Fibroblast of the aortic adventitia (primary cell): ENCODE data around the gene CFAP53. TPM values are rescaled to one million over a fixed set of nuclear protein-coding genes. Genes with fewer than 3 reads are reported as not detected.

ENCODE experiments used
- DNase-seq: peaks from one replicate; pipeline ENCODE4 v3.0.0-alpha.2; 2010; ENCODE audit warnings: low read depth
- H3K4me3 ChIP-seq: 2 replicates; pipeline ENCODE4 v1.5.1; 2011; ENCODE audit warnings: low read depth, mild to moderate bottlenecking, control low read depth, low read length, moderate library complexity
- total RNA-seq: library from RNA; depleted of rRNA; stranded (reverse); fragments of >200 nt; gene quantifications from 2 replicates; pipeline ENCODE4 v1.2.3, GENCODE V29; 2012; ENCODE audit warnings: low replicate concordance
- TF ChIP-seq, protein P1 (sequence below): IDR thresholded peaks from 2 replicates; pipeline ENCODE4 v1.5.1; 2011; ENCODE audit warnings: mild to moderate bottlenecking, low read length, control low read depth, inconsistent platforms; ENCODE audit not compliant: insufficient read depth

The CFAP53 gene
- total RNA-seq, 1 donor: 0.27 TPM

DNA sequence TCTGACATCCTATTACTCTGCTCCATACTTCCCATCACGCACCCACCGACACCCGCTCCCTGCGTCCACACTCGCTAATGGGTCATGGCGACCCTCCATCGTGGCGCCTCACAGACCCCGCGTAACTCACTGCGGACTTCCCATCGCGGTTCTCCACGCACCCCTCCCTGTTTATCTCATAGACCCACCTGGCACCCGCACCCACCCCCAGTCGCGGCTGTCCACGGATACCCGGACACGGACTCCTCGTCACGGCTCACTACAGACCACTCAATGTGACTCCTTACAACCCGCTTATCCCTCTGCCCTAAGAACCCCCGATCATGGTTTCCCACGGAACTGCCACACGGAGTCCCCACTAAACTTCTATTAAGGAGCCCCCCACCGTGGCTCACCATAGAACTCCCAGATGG lies 20.7 kb upstream of the CFAP53 start:
- peak overlapping the region; percentile 93 for H3K4me3 ChIP-seq
- no peak for DNase-seq
- TF ChIP-seq, protein P1, sequence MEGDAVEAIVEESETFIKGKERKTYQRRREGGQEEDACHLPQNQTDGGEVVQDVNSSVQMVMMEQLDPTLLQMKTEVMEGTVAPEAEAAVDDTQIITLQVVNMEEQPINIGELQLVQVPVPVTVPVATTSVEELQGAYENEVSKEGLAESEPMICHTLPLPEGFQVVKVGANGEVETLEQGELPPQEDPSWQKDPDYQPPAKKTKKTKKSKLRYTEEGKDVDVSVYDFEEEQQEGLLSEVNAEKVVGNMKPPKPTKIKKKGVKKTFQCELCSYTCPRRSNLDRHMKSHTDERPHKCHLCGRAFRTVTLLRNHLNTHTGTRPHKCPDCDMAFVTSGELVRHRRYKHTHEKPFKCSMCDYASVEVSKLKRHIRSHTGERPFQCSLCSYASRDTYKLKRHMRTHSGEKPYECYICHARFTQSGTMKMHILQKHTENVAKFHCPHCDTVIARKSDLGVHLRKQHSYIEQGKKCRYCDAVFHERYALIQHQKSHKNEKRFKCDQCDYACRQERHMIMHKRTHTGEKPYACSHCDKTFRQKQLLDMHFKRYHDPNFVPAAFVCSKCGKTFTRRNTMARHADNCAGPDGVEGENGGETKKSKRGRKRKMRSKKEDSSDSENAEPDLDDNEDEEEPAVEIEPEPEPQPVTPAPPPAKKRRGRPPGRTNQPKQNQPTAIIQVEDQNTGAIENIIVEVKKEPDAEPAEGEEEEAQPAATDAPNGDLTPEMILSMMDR: no peak

DNA sequence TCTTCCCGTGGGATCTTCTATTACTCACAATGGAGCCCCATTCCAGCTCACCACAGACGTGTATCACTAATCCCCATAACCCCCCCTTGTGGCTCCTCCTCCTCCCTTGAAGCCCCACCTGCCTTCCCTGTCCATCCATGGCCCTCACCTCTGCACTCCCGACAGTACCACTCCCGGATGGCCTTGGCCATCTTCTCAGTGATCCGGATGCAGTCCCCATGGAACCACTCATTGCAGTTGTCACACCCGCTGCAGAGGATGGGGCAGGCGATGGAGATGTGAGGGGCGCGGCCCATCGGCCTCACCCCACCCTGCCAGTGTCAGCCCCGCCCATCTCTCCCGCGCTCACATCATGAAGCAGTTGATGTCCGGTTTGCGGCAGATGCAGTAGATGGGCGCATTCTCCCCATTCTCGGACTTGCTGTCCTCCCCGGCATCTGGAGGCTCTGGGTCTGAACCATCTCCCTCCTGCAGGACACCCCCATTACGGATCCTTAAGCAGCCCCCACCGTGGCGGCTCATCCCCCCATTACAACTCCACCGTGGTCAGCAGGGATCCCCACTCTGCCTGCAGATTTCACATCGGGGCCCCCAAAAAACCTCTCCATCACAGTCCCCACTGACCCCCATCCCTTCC lies 20.2 kb upstream of the CFAP53 start:
- TF ChIP-seq, protein P1: no peak
- DNase-seq: no peak
- H3K4me3 ChIP-seq: peak overlapping the region; percentile 93

DNA sequence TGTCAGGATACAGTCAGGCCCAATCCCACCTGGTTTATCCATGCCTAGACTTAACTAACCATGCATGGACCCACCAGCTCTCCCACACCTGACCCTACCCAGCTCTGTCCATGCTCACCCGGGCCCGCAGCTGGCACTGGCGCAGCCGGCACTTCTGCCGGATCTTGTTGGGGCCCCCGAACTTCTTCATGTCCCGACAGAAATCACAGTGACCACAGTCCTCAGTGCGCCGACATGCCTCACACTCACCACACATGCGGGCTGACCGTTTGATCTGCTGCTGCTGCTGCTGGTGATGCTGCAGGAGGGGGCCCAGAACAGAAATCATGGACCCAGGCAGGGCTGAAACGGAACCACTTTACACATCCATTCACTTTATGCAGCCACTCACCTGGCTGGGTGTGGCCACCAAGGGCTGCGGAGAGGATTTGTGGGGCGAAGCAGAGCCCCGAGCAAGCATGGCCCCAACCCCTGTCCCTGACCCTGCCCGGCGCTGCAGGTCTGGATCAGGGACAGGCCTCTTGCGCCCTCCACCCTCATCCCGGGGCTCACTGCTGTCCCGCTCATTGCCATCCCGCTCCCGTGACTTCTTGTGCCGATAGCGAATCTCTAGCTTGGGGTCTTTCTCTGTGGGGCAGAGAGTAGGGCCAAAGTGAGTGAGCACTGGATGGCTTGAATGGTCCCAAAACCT lies 19.5 kb upstream of the CFAP53 start:
- peak overlapping the region; percentile 93 for H3K4me3 ChIP-seq
- no peak for DNase-seq
- TF ChIP-seq, protein P1: no peak

GRCh38 chr18:50285071-50285470 lies 18.8 kb upstream of the CFAP53 start:
- H3K4me3 ChIP-seq: no peak overlapping the region
- DNase-seq: no peak
- TF ChIP-seq, protein P1: no peak

DNA sequence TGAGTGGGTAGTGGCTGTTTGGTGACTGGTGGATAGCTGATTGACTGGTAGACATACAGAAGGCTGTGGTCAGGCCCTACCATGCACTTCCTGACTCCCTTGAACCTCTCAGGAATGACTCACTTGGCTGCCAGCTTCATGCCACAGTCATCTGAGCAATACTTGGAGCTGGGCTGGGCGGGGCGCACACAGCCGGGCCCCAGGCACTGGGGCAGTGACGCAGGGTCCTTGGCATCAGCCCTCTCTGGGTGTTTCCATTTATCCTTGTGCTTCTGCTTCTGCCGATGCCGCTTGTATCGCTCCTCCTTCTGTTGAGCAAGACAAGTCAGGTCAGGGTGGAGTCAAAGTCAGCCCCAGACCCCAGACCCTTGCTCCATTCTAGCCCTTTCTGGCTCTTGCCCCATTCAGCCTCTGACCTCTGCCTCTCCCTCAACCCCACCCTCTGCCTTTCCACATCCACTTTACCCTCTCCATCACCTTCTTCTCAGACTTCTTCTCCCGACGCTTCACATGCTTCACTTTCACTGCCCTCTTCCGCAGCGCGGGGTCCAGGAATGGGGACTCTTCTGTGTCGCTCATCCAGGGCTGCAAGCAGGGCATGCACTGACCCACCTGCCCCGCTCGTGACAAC lies 18.1 kb upstream of the CFAP53 start:
- DNase-seq: no peak
- TF ChIP-seq, protein P1: no peak
- H3K4me3 ChIP-seq: no peak overlapping the region

DNA sequence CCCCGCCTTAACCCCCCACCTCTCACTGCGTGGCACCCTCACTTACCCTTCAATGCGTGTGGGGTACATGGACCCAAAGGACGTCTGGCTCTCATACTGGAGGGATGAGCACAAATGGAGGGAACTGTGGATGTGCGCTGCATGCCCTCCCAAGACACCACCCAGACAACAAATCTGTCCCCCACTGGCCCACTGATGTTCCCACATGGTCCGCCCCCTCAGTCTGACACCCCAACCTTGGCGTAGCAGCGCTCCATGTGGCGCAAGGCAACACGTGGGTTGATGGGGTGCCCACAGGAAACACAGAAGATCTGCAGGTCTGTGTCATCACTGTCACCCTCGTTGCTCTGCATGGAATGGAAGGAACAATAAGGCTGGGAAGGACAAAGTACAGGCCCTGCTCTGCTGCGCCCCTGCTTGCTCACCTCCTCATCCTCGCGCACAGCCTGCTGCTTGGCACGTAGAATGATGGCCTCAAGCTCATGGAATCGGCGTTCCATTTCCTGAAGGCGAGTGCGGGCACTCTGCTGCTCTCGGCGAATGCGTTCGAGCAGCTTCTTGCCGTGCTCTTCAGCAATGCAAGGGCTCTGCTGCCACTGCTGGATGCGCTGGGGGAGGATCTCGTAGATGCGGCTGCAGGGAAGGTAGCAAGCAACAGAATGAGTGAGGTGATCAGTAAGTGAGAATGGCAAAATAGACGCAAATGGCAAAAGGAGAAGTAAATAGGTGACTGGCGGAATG lies 17.3 kb upstream of the CFAP53 start:
- no peak overlapping the region for H3K4me3 ChIP-seq
- TF ChIP-seq, protein P1: no peak
- DNase-seq: no peak
